Parathyroid adenoma (tissue), 2 donors: ENCODE measurements around the gene SPDL1.

Source experiments
- H2AFZ ChIP-seq: fragments of 300-600 bp; sonication (generic); one replicate; pipeline ENCODE4 v1.7.0; 2017; ENCODE audit warnings: antibody characterized with exemption, mild to moderate bottlenecking
- H3K27ac ChIP-seq: fragments of 300-600 bp; sonication (generic); one replicate; pipeline ENCODE4 v1.7.0; 2017
- H3K27me3 ChIP-seq: fragments of 300-600 bp; sonication (generic); one replicate; pipeline ENCODE4 v1.7.0; 2017; ENCODE audit warnings: low read length; ENCODE audit not compliant: control insufficient read depth, insufficient read depth
- H3K36me3 ChIP-seq: fragments of 300-600 bp; sonication (generic); one replicate; pipeline ENCODE4 v1.7.0; 2017; ENCODE audit warnings: low read length; ENCODE audit not compliant: control insufficient read depth, insufficient read depth
- H3K4me1 ChIP-seq: fragments of 300-600 bp; sonication (generic); one replicate; pipeline ENCODE4 v1.7.0; 2017; ENCODE audit warnings: control low read depth
- H3K4me2 ChIP-seq: fragments of 300-600 bp; sonication (generic); one replicate; pipeline ENCODE4 v1.7.0; 2017; ENCODE audit warnings: low read length
- H3K4me3 ChIP-seq: fragments of 300-600 bp; sonication (generic); one replicate; pipeline ENCODE4 v1.7.0; 2017; ENCODE audit warnings: low read depth, low read length
- H3K79me2 ChIP-seq: fragments of 300-600 bp; sonication (generic); one replicate; pipeline ENCODE4 v1.7.0; 2017; ENCODE audit warnings: control low read depth
- H3K9ac ChIP-seq: fragments of 300-600 bp; sonication (generic); one replicate; pipeline ENCODE4 v1.7.0; 2017; ENCODE audit warnings: mild to moderate bottlenecking
- H3K9me3 ChIP-seq: fragments of 300-600 bp; sonication (generic); one replicate; pipeline ENCODE4 v1.7.0; 2017; ENCODE audit warnings: low read length; ENCODE audit not compliant: control insufficient read depth
- TF ChIP-seq, protein P1 (sequence below): fragments of 300-600 bp; sonication (generic); IDR thresholded peaks from one replicate; pipeline ENCODE4 v1.7.0; 2017; ENCODE audit warnings: antibody characterized with exemption, mild to moderate bottlenecking
- donor health status: primary hyperparathyroidism.

The SPDL1 gene

DNA sequence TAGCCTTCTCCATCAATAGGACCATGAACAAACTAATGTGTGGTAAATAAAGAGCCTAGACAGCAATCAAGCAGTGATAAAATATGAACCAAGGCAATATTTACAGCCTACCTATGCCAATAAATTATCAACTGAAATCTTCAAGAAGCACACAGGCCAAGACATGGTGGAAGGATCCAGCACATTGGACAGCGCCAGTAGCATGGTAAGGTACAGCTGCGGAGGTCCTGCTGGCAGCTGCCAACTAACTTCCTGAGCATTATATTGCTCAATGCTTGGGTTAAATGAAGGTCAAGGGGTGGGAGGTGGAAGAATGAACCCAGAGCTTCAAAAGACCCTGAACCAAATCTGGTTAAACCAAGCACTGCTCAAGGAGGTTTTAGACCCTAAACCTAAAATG, 16.5 kb upstream of the SPDL1 start:
- no peaks in the 10 kb centered on the region for H3K79me2 ChIP-seq
- no peaks in the 10 kb centered on the region for H3K9me3 ChIP-seq
- H3K4me1 ChIP-seq, result peaks cover 11% of the 10 kb centered on the region
- no peak overlapping the region for H3K27ac ChIP-seq
- H2AFZ ChIP-seq, result no peak overlapping the region
- TF ChIP-seq, protein P1, sequence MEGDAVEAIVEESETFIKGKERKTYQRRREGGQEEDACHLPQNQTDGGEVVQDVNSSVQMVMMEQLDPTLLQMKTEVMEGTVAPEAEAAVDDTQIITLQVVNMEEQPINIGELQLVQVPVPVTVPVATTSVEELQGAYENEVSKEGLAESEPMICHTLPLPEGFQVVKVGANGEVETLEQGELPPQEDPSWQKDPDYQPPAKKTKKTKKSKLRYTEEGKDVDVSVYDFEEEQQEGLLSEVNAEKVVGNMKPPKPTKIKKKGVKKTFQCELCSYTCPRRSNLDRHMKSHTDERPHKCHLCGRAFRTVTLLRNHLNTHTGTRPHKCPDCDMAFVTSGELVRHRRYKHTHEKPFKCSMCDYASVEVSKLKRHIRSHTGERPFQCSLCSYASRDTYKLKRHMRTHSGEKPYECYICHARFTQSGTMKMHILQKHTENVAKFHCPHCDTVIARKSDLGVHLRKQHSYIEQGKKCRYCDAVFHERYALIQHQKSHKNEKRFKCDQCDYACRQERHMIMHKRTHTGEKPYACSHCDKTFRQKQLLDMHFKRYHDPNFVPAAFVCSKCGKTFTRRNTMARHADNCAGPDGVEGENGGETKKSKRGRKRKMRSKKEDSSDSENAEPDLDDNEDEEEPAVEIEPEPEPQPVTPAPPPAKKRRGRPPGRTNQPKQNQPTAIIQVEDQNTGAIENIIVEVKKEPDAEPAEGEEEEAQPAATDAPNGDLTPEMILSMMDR, result no peak
- H3K9ac ChIP-seq, result no peak overlapping the region
- H3K27me3 ChIP-seq, result no peaks in the 10 kb centered on the region
- no peak overlapping the region for H3K4me3 ChIP-seq
- H3K36me3 ChIP-seq, result no peaks in the 10 kb centered on the region
- H3K4me2 ChIP-seq, result no peak overlapping the region

- Histone ChIP-seq H3K79me2 (no peaks in the 10 kb centered on the region), H2AFZ (no peak overlapping the region)
- TF ChIP-seq, protein P1, result no peak
Observed at GRCh38 chr5:169569513-169569912, 14.1 kb upstream of the SPDL1 start.

DNA sequence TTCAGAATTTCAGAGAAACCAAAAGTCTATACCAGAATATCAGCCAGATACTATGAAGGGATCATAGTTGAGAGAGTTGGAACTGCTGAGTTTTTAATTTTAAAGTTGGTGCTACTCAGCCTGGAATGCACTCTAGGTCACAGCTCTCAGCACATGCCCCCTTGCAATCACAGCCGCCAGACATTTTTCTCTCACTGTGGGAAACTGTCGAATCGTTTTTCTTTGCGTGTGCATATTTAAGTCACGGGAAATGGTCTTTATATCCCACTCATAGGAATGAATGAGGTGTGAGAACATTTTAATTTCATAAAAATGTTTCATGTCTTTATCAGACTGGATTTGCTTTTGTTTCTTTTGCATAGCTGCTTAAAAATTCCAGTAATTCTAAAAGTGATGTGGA, 12.2 kb upstream of the SPDL1 start:
- peak overlapping the region; percentile 18 for H2AFZ ChIP-seq
- no peak overlapping the region for H3K27ac ChIP-seq
- H3K4me1 ChIP-seq, result no peaks in the 10 kb centered on the region
- no peak overlapping the region for H3K9ac ChIP-seq
- H3K36me3 ChIP-seq, result no peaks in the 10 kb centered on the region
- no peaks in the 10 kb centered on the region for H3K79me2 ChIP-seq
- no peak overlapping the region for H3K4me3 ChIP-seq
- H3K4me2 ChIP-seq, result no peak overlapping the region
- no peaks in the 10 kb centered on the region for H3K27me3 ChIP-seq
- H3K9me3 ChIP-seq, result no peaks in the 10 kb centered on the region
- TF ChIP-seq, protein P1, result no peak

More at GRCh38 chr5:169569513-169569912, 14.1 kb upstream of the SPDL1 start:
- Histone ChIP-seq H3K4me3 (no peak overlapping the region), H3K4me1 (no peaks in the 10 kb centered on the region), H3K9me3 (no peaks in the 10 kb centered on the region), H3K27ac (no peak overlapping the region), H3K27me3 (no peaks in the 10 kb centered on the region), H3K36me3 (no peaks in the 10 kb centered on the region), H3K9ac (no peak overlapping the region), H3K4me2 (no peak overlapping the region)

GRCh38 chr5:169574134-169574646, 9.4 kb upstream of the SPDL1 start:
- Histone ChIP-seq H3K79me2 (no peaks in the 10 kb centered on the region), H3K27me3 (no peaks in the 10 kb centered on the region), H3K9ac (no peak overlapping the region), H2AFZ (peak overlapping the region; percentile 26), H3K9me3 (no peaks in the 10 kb centered on the region), H3K36me3 (no peaks in the 10 kb centered on the region), H3K4me3 (no peak overlapping the region), H3K4me1 (no peaks in the 10 kb centered on the region), H3K4me2 (no peak overlapping the region), H3K27ac (no peak overlapping the region)
- TF ChIP-seq, protein P1, result no peak

DNA sequence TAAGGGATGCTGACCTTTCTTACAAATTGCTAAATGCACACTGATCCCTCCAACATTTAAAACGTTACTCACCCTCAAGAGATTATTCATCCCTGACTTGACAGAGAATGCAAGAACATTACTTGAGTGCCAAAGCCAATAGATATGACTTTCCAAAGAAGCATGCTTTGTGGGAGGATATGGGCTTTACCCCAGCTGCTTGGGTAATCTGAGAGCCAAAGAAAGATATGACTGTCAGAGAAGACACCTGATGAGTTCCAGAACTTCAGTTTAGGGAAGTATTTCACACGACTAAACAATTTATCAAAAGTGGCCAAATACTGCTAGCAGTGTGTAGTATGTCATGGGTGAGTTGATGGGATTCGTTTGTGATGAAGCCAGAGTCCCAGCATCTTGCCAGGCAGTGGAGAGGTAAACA, 7.4 kb upstream of the SPDL1 start:
- Histone ChIP-seq H3K79me2 (no peaks in the 10 kb centered on the region), H3K9me3 (no peaks in the 10 kb centered on the region), H3K27ac (no peak overlapping the region), H3K4me2 (no peak overlapping the region), H2AFZ (no peak overlapping the region), H3K27me3 (no peaks in the 10 kb centered on the region), H3K36me3 (no peaks in the 10 kb centered on the region), H3K9ac (no peak overlapping the region), H3K4me3 (no peak overlapping the region), H3K4me1 (peaks cover 1% of the 10 kb centered on the region)
- TF ChIP-seq, protein P1, result no peak
